ENCODE measurements around the gene GEMIN5. TPM values are rescaled to one million over a fixed set of nuclear protein-coding genes. Genes with fewer than 3 reads are reported as not detected.

The GEMIN5 gene
- total and polyA plus RNA-seq, 2 of the 13 experiments (the other 11 are each of a cell fraction or from before 2014, with no cell fraction given), result 6.6 to 28.6 TPM

DNA sequence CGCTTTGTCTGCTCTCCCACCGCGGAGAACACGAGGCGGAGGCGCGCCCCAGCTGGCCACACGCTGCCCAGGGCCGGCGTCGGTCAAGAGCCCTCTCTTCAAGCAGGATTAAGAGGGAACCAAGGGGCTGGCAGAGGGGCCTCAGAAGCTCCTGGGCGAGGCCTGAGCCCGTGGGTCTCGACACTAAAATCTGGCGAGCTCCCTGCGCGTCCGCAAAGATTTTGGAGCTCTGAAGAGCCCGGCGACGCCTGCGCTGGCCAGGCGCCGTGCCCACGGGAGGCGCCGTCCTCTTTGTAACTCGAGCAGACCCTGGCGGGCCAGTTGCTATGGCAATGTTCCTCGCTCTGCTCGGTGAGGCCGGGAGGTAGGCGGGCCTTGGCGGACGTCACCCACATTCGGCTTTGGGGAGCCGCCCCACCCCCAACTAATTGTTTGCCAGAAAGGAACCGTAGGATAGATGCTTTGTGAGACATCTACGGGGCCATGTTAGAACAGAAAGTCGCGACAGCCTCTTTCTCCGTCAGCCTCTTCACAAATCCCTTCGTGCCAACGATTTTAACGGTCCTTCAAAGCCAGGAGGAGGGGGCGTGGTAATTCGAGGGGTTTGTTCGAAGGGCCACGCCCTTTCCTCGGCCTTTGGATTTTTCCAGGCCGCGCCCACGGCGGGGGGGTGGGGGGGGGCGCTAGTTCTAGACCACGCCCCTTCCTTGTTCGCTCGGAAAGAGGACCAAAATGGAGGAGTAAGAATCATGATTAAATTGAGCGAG, 80.3 kb downstream of the GEMIN5 start (continued):
- TF ChIP-seq, protein P1, sequence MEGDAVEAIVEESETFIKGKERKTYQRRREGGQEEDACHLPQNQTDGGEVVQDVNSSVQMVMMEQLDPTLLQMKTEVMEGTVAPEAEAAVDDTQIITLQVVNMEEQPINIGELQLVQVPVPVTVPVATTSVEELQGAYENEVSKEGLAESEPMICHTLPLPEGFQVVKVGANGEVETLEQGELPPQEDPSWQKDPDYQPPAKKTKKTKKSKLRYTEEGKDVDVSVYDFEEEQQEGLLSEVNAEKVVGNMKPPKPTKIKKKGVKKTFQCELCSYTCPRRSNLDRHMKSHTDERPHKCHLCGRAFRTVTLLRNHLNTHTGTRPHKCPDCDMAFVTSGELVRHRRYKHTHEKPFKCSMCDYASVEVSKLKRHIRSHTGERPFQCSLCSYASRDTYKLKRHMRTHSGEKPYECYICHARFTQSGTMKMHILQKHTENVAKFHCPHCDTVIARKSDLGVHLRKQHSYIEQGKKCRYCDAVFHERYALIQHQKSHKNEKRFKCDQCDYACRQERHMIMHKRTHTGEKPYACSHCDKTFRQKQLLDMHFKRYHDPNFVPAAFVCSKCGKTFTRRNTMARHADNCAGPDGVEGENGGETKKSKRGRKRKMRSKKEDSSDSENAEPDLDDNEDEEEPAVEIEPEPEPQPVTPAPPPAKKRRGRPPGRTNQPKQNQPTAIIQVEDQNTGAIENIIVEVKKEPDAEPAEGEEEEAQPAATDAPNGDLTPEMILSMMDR (CRISPR knock-in tag; IDR thresholded peaks at IDR 0.05), result peak; percentile 56
- TF ChIP-seq ZNF10 (CRISPR knock-in tag; IDR thresholded peaks at IDR 0.05; ENCODE audit: borderline replicate concordance, low read depth), result no peak
- TF ChIP-seq, protein P2, sequence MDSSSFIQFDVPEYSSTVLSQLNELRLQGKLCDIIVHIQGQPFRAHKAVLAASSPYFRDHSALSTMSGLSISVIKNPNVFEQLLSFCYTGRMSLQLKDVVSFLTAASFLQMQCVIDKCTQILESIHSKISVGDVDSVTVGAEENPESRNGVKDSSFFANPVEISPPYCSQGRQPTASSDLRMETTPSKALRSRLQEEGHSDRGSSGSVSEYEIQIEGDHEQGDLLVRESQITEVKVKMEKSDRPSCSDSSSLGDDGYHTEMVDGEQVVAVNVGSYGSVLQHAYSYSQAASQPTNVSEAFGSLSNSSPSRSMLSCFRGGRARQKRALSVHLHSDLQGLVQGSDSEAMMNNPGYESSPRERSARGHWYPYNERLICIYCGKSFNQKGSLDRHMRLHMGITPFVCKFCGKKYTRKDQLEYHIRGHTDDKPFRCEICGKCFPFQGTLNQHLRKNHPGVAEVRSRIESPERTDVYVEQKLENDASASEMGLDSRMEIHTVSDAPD (CRISPR knock-in tag; IDR thresholded peaks at IDR 0.05), result 0 out of 2 replicates have a peak, but pooled peaks have one; percentile 18
- TF ChIP-seq SMARCE1 (IDR thresholded peaks at IDR 0.05; ENCODE audit: borderline replicate concordance), result no peak
- TF ChIP-seq, protein P3, sequence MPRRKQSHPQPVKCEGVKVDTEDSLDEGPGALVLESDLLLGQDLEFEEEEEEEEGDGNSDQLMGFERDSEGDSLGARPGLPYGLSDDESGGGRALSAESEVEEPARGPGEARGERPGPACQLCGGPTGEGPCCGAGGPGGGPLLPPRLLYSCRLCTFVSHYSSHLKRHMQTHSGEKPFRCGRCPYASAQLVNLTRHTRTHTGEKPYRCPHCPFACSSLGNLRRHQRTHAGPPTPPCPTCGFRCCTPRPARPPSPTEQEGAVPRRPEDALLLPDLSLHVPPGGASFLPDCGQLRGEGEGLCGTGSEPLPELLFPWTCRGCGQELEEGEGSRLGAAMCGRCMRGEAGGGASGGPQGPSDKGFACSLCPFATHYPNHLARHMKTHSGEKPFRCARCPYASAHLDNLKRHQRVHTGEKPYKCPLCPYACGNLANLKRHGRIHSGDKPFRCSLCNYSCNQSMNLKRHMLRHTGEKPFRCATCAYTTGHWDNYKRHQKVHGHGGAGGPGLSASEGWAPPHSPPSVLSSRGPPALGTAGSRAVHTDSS (CRISPR knock-in tag; conservative IDR thresholded peaks at IDR 0.05), result no peak
- peak; percentile 39; the same call in 1 of the 2 replicates for TF ChIP-seq ZNF563 (CRISPR knock-in tag; IDR thresholded peaks at IDR 0.05)
- TF ChIP-seq, protein P4, sequence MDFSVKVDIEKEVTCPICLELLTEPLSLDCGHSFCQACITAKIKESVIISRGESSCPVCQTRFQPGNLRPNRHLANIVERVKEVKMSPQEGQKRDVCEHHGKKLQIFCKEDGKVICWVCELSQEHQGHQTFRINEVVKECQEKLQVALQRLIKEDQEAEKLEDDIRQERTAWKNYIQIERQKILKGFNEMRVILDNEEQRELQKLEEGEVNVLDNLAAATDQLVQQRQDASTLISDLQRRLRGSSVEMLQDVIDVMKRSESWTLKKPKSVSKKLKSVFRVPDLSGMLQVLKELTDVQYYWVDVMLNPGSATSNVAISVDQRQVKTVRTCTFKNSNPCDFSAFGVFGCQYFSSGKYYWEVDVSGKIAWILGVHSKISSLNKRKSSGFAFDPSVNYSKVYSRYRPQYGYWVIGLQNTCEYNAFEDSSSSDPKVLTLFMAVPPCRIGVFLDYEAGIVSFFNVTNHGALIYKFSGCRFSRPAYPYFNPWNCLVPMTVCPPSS (IDR thresholded peaks at IDR 0.05), result no peak
- TF ChIP-seq MAFK (conservative IDR thresholded peaks at IDR 0.05 in 1 of 2, IDR thresholded peaks at IDR 0.05 in 1 of 2; ENCODE audit: low read length in 2 of 2), result no peak
- TF ChIP-seq, protein P5, sequence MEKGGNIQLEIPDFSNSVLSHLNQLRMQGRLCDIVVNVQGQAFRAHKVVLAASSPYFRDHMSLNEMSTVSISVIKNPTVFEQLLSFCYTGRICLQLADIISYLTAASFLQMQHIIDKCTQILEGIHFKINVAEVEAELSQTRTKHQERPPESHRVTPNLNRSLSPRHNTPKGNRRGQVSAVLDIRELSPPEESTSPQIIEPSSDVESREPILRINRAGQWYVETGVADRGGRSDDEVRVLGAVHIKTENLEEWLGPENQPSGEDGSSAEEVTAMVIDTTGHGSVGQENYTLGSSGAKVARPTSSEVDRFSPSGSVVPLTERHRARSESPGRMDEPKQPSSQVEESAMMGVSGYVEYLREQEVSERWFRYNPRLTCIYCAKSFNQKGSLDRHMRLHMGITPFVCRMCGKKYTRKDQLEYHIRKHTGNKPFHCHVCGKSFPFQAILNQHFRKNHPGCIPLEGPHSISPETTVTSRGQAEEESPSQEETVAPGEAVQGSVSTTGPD (CRISPR knock-in tag; IDR thresholded peaks at IDR 0.05), result no peak
- TF ChIP-seq, protein P6, sequence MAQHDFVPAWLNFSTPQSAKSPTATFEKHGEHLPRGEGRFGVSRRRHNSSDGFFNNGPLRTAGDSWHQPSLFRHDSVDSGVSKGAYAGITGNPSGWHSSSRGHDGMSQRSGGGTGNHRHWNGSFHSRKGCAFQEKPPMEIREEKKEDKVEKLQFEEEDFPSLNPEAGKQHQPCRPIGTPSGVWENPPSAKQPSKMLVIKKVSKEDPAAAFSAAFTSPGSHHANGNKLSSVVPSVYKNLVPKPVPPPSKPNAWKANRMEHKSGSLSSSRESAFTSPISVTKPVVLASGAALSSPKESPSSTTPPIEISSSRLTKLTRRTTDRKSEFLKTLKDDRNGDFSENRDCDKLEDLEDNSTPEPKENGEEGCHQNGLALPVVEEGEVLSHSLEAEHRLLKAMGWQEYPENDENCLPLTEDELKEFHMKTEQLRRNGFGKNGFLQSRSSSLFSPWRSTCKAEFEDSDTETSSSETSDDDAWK (CRISPR knock-in tag; IDR thresholded peaks at IDR 0.05), result no peak
- TF ChIP-seq, protein P7, sequence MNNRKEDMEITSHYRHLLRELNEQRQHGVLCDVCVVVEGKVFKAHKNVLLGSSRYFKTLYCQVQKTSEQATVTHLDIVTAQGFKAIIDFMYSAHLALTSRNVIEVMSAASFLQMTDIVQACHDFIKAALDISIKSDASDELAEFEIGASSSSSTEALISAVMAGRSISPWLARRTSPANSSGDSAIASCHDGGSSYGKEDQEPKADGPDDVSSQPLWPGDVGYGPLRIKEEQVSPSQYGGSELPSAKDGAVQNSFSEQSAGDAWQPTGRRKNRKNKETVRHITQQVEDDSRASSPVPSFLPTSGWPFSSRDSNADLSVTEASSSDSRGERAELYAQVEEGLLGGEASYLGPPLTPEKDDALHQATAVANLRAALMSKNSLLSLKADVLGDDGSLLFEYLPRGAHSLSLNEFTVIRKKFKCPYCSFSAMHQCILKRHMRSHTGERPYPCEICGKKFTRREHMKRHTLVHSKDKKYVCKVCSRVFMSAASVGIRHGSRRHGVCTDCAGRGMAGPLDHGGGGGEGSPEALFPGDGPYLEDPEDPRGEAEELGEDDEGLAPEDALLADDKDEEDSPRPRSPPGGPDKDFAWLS (CRISPR knock-in tag; IDR thresholded peaks at IDR 0.05; ENCODE audit: borderline replicate concordance), result no peak
- TF ChIP-seq GABPA (IDR thresholded peaks at IDR 0.05; ENCODE audit: low read depth, low read length), result no peak
- no peak for TF ChIP-seq GABPA (CRISPR knock-in tag; IDR thresholded peaks at IDR 0.05; ENCODE audit: low read depth)
- 0 out of 2 replicates have a peak, but pooled peaks have one; percentile 10 for TF ChIP-seq ZNF746 (CRISPR knock-in tag; IDR thresholded peaks at IDR 0.05)
- TF ChIP-seq, protein P8, sequence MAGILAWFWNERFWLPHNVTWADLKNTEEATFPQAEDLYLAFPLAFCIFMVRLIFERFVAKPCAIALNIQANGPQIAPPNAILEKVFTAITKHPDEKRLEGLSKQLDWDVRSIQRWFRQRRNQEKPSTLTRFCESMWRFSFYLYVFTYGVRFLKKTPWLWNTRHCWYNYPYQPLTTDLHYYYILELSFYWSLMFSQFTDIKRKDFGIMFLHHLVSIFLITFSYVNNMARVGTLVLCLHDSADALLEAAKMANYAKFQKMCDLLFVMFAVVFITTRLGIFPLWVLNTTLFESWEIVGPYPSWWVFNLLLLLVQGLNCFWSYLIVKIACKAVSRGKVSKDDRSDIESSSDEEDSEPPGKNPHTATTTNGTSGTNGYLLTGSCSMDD (CRISPR knock-in tag; IDR thresholded peaks at IDR 0.05), result no peak
- no peak; the same call in 1 of the 2 replicates for TF ChIP-seq PRMT3 (CRISPR knock-in tag; IDR thresholded peaks at IDR 0.05; ENCODE audit: borderline replicate concordance, low read depth)

Data from HepG2 (cell line).